ENCODE results near the gene GP1BA. TPM values are rescaled to one million over a fixed set of nuclear protein-coding genes. Genes with fewer than 3 reads are reported as not detected.

GP1BA gene
- total and polyA plus RNA-seq, 4 donors: 0.03 to 2.3 (median 0.18) TPM; not detected in 1

DNA sequence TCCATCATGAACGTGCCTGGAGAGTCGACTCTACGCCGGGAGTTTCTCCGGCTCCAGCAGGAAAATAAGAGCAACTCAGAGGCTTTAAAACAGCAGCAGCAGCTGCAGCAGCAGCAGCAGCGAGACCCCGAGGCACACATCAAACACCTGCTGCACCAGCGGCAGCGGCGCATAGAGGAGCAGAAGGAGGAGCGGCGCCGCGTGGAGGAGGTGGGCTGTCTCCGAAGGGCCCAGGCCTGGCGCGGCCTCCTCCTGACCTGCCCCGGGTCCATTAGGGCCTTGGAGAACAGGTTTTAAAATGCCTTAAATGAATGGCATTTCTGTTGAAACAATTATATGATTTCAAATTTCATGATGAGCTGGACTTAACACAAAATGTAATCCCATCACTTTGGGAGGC, 44.5 kb upstream of the GP1BA start:
- TF ChIP-seq GABPA (IDR thresholded peaks at IDR 0.05 in 1 of 2, conservative IDR thresholded peaks at IDR 0.05 in 1 of 2): no peak
- no peak for TF ChIP-seq HNF4G (IDR thresholded peaks at IDR 0.05)
- TF ChIP-seq, protein P1, sequence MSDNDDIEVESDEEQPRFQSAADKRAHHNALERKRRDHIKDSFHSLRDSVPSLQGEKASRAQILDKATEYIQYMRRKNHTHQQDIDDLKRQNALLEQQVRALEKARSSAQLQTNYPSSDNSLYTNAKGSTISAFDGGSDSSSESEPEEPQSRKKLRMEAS (IDR thresholded peaks at IDR 0.05): no peak
- no peak for TF ChIP-seq NR2F2 (IDR thresholded peaks at IDR 0.05)
- TF ChIP-seq YY1 (IDR thresholded peaks at IDR 0.05): no peak
- no peak overlapping the region for H3K9ac ChIP-seq (ENCODE audit: low read depth in 1 of 2, low read length in 2 of 2)
- H3K36me3 ChIP-seq (ENCODE audit: control insufficient read depth in 4 of 4, insufficient read depth in 3 of 4, low read depth in 1 of 4, low read length in 3 of 4): peaks cover 20 to 56% (median 31%) of the 10 kb centered on the region in 4 donors
- H3K27me3 ChIP-seq (ENCODE audit: control insufficient read depth in 4 of 4, insufficient read depth in 4 of 4, low read length in 3 of 4): no peaks in the 10 kb centered on the region
- no peak for DNase-seq (ENCODE audit: low spot score)
- no peaks in the 10 kb centered on the region for H3K9me3 ChIP-seq (ENCODE audit: control insufficient read depth in 4 of 4, low read length in 3 of 4)
- no peak overlapping the region for H3K27ac ChIP-seq (ENCODE audit: low read depth in 1 of 2, low read length in 2 of 2)
- H3K4me3 ChIP-seq (ENCODE audit: low read depth in 1 of 3, low read length in 3 of 3): no peak overlapping the region
- H3K4me1 ChIP-seq (ENCODE audit: control insufficient read depth in 4 of 4, insufficient read depth in 4 of 4, low read length in 3 of 4): peaks cover 0 to 5% (median 3%) of the 10 kb centered on the region in 4 donors
- WGBS: 95% methylated on average over 18 of the region's 18 CpGs

DNA sequence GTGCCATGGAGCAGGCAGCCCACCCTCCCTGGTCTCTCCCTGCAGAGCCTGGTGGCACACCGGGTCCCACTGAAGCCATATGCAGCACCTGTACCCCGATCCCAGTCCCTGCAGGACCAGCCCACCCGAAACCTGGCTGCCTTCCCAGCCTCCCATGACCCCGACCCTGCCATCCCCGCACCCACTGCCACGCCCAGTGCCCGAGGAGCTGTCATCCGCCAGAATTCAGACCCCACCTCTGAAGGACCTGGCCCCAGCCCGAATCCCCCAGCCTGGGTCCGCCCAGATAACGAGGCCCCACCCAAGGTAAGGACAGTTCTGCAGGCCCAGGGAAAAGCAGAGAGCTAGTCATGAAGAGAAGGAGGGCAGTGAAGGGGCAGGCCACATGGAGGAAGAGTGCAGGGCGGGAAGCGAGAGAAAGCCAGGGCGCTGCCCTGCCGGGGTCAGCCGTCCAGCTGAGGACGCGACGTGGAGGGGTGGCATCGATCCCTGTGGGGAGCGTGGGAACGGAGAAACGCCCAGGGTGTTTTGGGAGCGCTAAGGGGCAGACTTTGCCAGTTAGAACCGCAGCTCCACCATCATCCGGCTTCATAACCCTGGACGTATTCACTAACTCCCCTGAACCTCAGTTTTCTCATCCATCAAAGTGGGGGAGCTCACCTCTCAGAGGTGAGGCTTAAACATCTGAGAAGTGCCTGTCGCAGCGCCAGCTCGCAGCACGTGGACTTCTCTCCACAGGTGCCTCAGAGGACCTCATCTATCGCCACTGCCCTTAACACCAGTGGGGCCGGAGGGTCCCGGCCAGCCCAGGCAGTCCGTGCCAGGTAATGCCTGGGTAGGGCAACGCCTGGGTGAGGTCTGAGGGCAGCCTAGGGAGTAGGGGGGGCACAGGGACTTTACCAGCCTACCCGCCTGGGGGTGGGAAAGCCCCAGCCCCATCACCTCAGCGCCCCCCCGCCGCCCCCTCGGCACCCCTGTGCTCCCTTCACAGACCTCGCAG, 40.4 kb upstream of the GP1BA start:
- Histone ChIP-seq H3K9me3 (ENCODE audit: control insufficient read depth in 4 of 4, low read length in 3 of 4) (no peaks in the 10 kb centered on the region), H3K27me3 (ENCODE audit: control insufficient read depth in 4 of 4, insufficient read depth in 4 of 4, low read length in 3 of 4) (no peaks in the 10 kb centered on the region), H3K27ac (ENCODE audit: low read depth in 1 of 2, low read length in 2 of 2) (no peak overlapping the region), H3K4me3 (ENCODE audit: low read depth in 1 of 3, low read length in 3 of 3) (no peak overlapping the region), H3K4me1 (ENCODE audit: control insufficient read depth in 4 of 4, insufficient read depth in 4 of 4, low read length in 3 of 4) (peaks cover 0 to 19% (median 8%) of the 10 kb centered on the region in 4 donors), H3K36me3 (ENCODE audit: control insufficient read depth in 4 of 4, insufficient read depth in 3 of 4, low read depth in 1 of 4, low read length in 3 of 4) (peaks cover 22 to 63% (median 26%) of the 10 kb centered on the region in 4 donors), H3K9ac (ENCODE audit: low read depth in 1 of 2, low read length in 2 of 2) (no peak overlapping the region)
- WGBS: 92% methylated on average over 42 of the region's 42 CpGs
- DNase-seq (ENCODE audit: low spot score): peak; percentile 84
- TF ChIP-seq, protein P2, sequence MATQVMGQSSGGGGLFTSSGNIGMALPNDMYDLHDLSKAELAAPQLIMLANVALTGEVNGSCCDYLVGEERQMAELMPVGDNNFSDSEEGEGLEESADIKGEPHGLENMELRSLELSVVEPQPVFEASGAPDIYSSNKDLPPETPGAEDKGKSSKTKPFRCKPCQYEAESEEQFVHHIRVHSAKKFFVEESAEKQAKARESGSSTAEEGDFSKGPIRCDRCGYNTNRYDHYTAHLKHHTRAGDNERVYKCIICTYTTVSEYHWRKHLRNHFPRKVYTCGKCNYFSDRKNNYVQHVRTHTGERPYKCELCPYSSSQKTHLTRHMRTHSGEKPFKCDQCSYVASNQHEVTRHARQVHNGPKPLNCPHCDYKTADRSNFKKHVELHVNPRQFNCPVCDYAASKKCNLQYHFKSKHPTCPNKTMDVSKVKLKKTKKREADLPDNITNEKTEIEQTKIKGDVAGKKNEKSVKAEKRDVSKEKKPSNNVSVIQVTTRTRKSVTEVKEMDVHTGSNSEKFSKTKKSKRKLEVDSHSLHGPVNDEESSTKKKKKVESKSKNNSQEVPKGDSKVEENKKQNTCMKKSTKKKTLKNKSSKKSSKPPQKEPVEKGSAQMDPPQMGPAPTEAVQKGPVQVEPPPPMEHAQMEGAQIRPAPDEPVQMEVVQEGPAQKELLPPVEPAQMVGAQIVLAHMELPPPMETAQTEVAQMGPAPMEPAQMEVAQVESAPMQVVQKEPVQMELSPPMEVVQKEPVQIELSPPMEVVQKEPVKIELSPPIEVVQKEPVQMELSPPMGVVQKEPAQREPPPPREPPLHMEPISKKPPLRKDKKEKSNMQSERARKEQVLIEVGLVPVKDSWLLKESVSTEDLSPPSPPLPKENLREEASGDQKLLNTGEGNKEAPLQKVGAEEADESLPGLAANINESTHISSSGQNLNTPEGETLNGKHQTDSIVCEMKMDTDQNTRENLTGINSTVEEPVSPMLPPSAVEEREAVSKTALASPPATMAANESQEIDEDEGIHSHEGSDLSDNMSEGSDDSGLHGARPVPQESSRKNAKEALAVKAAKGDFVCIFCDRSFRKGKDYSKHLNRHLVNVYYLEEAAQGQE (IDR thresholded peaks at IDR 0.05): no peak
- TF ChIP-seq, protein P3, sequence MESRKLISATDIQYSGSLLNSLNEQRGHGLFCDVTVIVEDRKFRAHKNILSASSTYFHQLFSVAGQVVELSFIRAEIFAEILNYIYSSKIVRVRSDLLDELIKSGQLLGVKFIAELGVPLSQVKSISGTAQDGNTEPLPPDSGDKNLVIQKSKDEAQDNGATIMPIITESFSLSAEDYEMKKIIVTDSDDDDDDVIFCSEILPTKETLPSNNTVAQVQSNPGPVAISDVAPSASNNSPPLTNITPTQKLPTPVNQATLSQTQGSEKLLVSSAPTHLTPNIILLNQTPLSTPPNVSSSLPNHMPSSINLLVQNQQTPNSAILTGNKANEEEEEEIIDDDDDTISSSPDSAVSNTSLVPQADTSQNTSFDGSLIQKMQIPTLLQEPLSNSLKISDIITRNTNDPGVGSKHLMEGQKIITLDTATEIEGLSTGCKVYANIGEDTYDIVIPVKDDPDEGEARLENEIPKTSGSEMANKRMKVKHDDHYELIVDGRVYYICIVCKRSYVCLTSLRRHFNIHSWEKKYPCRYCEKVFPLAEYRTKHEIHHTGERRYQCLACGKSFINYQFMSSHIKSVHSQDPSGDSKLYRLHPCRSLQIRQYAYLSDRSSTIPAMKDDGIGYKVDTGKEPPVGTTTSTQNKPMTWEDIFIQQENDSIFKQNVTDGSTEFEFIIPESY (IDR thresholded peaks at IDR 0.05): no peak

DNA sequence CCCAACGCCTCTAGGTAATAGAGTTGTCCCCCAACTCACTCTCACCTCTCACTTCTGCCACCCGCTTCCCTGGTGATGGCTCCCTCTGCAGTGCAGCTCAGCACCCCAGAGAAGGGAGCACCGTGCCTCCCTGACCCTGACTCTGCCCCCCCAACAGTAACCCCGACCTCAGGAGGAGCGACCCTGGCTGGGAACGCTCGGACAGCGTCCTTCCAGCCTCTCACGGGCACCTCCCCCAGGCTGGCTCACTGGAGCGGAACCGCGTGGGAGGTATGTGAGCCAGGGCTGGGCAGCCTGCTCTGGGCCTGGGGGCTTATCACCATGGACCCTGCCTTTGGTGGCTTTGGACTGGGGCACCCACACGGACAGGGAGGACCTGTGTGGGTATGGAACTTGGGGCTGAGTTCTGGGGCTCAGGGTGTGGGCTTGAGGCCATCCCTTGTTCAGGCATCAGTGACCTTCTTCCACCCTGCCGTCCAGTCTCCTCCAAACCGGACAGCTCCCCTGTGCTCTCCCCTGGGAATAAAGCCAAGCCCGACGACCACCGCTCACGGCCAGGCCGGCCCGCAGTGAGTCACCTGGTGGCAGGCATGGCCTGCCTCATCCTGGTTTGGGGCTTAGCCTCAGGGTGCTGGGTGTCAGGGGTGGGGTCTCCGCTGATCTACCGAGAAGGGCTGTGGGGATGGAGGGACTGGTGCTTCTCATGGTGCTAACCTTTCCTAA, 39.4 kb upstream of the GP1BA start:
- Histone ChIP-seq H3K27me3 (ENCODE audit: control insufficient read depth in 4 of 4, insufficient read depth in 4 of 4, low read length in 3 of 4) (no peaks in the 10 kb centered on the region), H3K9me3 (ENCODE audit: control insufficient read depth in 4 of 4, low read length in 3 of 4) (no peaks in the 10 kb centered on the region), H3K4me3 (ENCODE audit: low read depth in 1 of 3, low read length in 3 of 3) (no peak overlapping the region), H3K4me1 (ENCODE audit: control insufficient read depth in 4 of 4, insufficient read depth in 4 of 4, low read length in 3 of 4) (peaks cover 2 to 27% (median 12%) of the 10 kb centered on the region in 4 donors), H3K9ac (ENCODE audit: low read depth in 1 of 2, low read length in 2 of 2) (no peak overlapping the region), H3K36me3 (ENCODE audit: control insufficient read depth in 4 of 4, insufficient read depth in 3 of 4, low read depth in 1 of 4, low read length in 3 of 4) (peaks cover 14 to 56% (median 20%) of the 10 kb centered on the region in 4 donors), H3K27ac (ENCODE audit: low read depth in 1 of 2, low read length in 2 of 2) (no peak overlapping the region)
- WGBS: 89% methylated on average over 23 of the region's 23 CpGs
- no peak for DNase-seq (ENCODE audit: low spot score)
- TF ChIP-seq, protein P4, sequence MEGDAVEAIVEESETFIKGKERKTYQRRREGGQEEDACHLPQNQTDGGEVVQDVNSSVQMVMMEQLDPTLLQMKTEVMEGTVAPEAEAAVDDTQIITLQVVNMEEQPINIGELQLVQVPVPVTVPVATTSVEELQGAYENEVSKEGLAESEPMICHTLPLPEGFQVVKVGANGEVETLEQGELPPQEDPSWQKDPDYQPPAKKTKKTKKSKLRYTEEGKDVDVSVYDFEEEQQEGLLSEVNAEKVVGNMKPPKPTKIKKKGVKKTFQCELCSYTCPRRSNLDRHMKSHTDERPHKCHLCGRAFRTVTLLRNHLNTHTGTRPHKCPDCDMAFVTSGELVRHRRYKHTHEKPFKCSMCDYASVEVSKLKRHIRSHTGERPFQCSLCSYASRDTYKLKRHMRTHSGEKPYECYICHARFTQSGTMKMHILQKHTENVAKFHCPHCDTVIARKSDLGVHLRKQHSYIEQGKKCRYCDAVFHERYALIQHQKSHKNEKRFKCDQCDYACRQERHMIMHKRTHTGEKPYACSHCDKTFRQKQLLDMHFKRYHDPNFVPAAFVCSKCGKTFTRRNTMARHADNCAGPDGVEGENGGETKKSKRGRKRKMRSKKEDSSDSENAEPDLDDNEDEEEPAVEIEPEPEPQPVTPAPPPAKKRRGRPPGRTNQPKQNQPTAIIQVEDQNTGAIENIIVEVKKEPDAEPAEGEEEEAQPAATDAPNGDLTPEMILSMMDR (IDR thresholded peaks at IDR 0.05; ENCODE audit: low read depth, low read length, missing input control): no peak
- no peak for TF ChIP-seq GABPA (IDR thresholded peaks at IDR 0.05 in 1 of 2, conservative IDR thresholded peaks at IDR 0.05 in 1 of 2)
- no peak for TF ChIP-seq HNF4G (IDR thresholded peaks at IDR 0.05)
- no peak for TF ChIP-seq TAF1 (conservative IDR thresholded peaks at IDR 0.05)
- TF ChIP-seq, protein P1 (IDR thresholded peaks at IDR 0.05): no peak
- TF ChIP-seq, protein P2 (IDR thresholded peaks at IDR 0.05): no peak
- TF ChIP-seq FOXA1 (IDR thresholded peaks at IDR 0.05): no peak
- no peak for TF ChIP-seq FOXA2 (IDR thresholded peaks at IDR 0.05)
